GM12891 (cell line): ENCODE results near the gene MIA2.

Source experiments
- POLR2A ChIP-seq: IDR thresholded peaks from 2 replicates; pipeline ENCODE4 v1.6.1; 2011; ENCODE audit warnings: low read depth, low read length, control low read depth
- TAF1 ChIP-seq: IDR thresholded peaks from 2 replicates; pipeline ENCODE4 v1.6.1; 2011; ENCODE audit warnings: low read depth, low read length, control low read depth

DNA sequence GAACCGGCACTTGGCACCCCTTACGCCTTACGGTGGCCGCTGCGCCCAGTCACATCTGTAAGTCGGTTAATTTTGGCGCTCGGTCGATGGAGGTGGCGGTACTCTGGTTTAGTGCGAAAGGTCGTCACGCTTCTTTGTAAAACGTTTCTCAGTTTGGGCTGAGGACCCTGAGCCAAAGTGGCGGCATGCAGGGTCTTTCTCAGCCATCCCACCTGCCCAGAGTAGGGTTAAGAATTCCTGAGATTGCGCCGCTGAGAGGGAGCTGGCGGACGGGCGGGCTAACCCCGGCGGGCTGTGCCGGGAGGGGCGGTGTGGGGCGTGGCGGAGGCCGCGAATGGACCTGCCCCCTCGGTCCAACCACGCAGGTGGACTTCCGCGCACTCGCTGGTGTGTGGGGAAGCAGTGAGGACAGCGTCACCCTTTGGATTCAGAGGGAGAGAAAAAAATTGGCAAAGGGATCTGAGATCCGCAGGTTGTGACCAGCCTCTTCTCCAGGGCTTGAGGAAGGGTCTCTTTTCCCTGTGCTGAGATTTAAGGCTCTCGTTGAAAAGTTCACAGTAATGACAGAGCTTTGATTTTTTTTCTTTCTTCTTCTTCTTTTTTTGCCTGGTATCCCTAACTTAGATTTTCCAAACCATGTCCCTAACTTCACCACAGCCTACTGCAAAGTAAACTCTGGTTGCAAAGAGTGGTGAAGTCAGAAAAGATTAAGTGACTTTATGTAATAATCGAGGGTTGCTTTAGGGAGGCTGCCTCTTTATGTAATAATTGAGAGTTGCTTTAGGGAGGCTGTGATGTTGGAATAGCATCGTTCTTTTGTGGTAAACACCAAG lies 199.1 kb downstream of the MIA2 start:
- TF ChIP-seq TAF1 (no peak), POLR2A (peak; percentile 63; the same call in 1 of the 2 replicates)
